K562 (cell line): ENCODE measurements around the gene PHPT1. TPM values are rescaled to one million over a fixed set of nuclear protein-coding genes. Genes with fewer than 3 reads are reported as not detected.
A peak's percentile ranks its signal among the peaks of the same experiment; 100 is the strongest.

ENCODE experiments used
- C11orf30 ChIP-seq: fragments of 450-650 bp; IDR thresholded peaks from 2 replicates; pipeline ENCODE4 v1.6.1; 2016; ENCODE audit warnings: low read depth, mild to moderate bottlenecking
- CEBPZ ChIP-seq: fragments of 150-350 bp; IDR thresholded peaks from 2 replicates; pipeline ENCODE4 v1.6.1; 2014; ENCODE audit warnings: low read depth, mild to moderate bottlenecking, low read length, borderline replicate concordance
- DMBX1 ChIP-seq: fragments of 250-450 bp; sonication (Bioruptor Pico); IDR thresholded peaks from 2 replicates; pipeline ENCODE4 v1.8.0; 2022; ENCODE audit warnings: inconsistent platforms, mild to moderate bottlenecking, moderate library complexity, borderline replicate concordance
- L3MBTL2 ChIP-seq: fragments of 450-650 bp; IDR thresholded peaks from 2 replicates; pipeline ENCODE4 v1.6.1; 2016; ENCODE audit warnings: mild to moderate bottlenecking, moderate library complexity
- MEIS2 ChIP-seq: fragments of 450-650 bp; IDR thresholded peaks from 2 replicates; pipeline ENCODE4 v1.6.1; 2014; ENCODE audit warnings: mild to moderate bottlenecking; ENCODE audit not compliant: partially characterized antibody
- MLLT1 ChIP-seq, 2 experiments: fragments of 450-650 bp; IDR thresholded peaks; 2 replicates each; pipeline ENCODE4 v1.6.1; 2016
- MTF1 ChIP-seq: fragments of 250-450 bp; sonication (Bioruptor Pico); IDR thresholded peaks from 2 replicates; pipeline ENCODE4 v1.9.0; 2021; ENCODE audit warnings: moderate library complexity, mild to moderate bottlenecking, inconsistent platforms, borderline replicate concordance
- MYNN ChIP-seq, 2 experiments: sonication (generic); formaldehyde crosslinking in 1 of 2; IDR thresholded peaks; 2 replicates each; pipeline versions ENCODE4 v1.5.0 to v1.6.1; 2016 to 2020; ENCODE audit warnings: antibody characterized with exemption in 1 of 2, missing genetic modification reagents in 1 of 2
- NR2C1 ChIP-seq, 2 experiments: fragments of 450-650 bp; IDR thresholded peaks; 2 replicates each; pipeline ENCODE4 v1.6.1; 2017; ENCODE audit warnings: mild to moderate bottlenecking in 2 of 2, antibody characterized with exemption in 1 of 2, inconsistent platforms in 1 of 2, missing compliant biosample characterization in 1 of 2, missing genetic modification characterization in 1 of 2
- PHB ChIP-seq: fragments of 250-450 bp; sonication (Bioruptor Pico); IDR thresholded peaks from 2 replicates; pipeline ENCODE4 v1.5.0; 2021
- PHB2 ChIP-seq: fragments of 450-650 bp; IDR thresholded peaks from 2 replicates; pipeline ENCODE4 v1.6.1; 2017; ENCODE audit warnings: low read depth
- SRSF3 ChIP-seq: fragments of 200-400 bp; formaldehyde crosslinking; IDR thresholded peaks from 2 replicates; pipeline ENCODE4 v1.6.1; 2016; ENCODE audit warnings: mild to moderate bottlenecking, low read length, moderate library complexity; ENCODE audit not compliant: insufficient read depth
- SRSF7 ChIP-seq: fragments of 200-400 bp; formaldehyde crosslinking; optimal IDR thresholded peaks from 2 replicates; pipeline ENCODE3; 2017; ENCODE audit warnings: mild to moderate bottlenecking, low read depth, low read length
- STAG1 ChIP-seq: sonication (generic); formaldehyde crosslinking; IDR thresholded peaks from 2 replicates; pipeline ENCODE4 v1.5.0; 2020; ENCODE audit warnings: missing genetic modification reagents, borderline replicate concordance
- XRCC5 ChIP-seq: fragments of 200-400 bp; formaldehyde crosslinking; IDR thresholded peaks from 2 replicates; pipeline ENCODE4 v1.6.1; 2017; ENCODE audit warnings: low read depth, mild to moderate bottlenecking, low read length
- ZBTB12 ChIP-seq: fragments of 250-450 bp; sonication (Bioruptor Pico); IDR thresholded peaks from 2 replicates; pipeline ENCODE4 v1.4.0; 2020
- ZNF655 ChIP-seq: fragments of 250-450 bp; sonication (Bioruptor Pico); IDR thresholded peaks from 2 replicates; pipeline ENCODE4 v1.5.0; 2021
- polyA plus RNA-seq, 8 experiments: library from polyadenylated mRNA; depleted of rRNA in 4 of 8; stranded (reverse) in 5 of 8; unstranded in 3 of 8; fragments of >200 nt; fragmentation: Nextera tagmentation in 2 of 8; fragmentation: Illumina TruSeq in 1 of 8; extraction: Ambion mirVana in 2 of 8; extraction: Trizol in 1 of 8; gene quantifications; 2 replicates each; pipeline versions ENCODE4 v1.2.1 to v1.2.3, GENCODE V29; 2011 to 2014; ENCODE audit warnings: inconsistent platforms in 1 of 8, missing spikeins in 1 of 8
- total RNA-seq, 7 experiments: library from RNA; depleted of rRNA in 6 of 7; stranded (reverse); fragments of >200 nt in 6 of 7; fragmentation: Illumina TruSeq in 2 of 7; extraction: Trizol in 2 of 7; gene quantifications; 2 replicates each; pipeline versions ENCODE4 v1.2.1 to v1.2.3, GENCODE V29; 2011 to 2021; ENCODE audit warnings: low replicate concordance in 1 of 7

Gene PHPT1
- total and polyA plus RNA-seq, 9 of the 15 experiments (the other 6 are each of a cell fraction or from before 2014, with no cell fraction given) = 20.9 to 166 (median 129) TPM

GRCh38 chr9:136849038-136849959 is at the start of gene PHPT1 (continued):
- no peak for TF ChIP-seq PHB2
- peak; percentile 55; the same call in 1 of the 2 replicates for TF ChIP-seq XRCC5
- no peak for TF ChIP-seq DMBX1 (CRISPR knock-in tag)
- TF ChIP-seq NR2C1 (IDR thresholded peaks at IDR 0.05) = no peak
- TF ChIP-seq NR2C1 (tag; IDR thresholded peaks at IDR 0.05) = no peak
- TF ChIP-seq STAG1 (CRISPR knock-in tag) = no peak
- peak; percentile 32; the same call in 1 of the 2 replicates for TF ChIP-seq ZBTB12 (CRISPR knock-in tag)
- no peak for TF ChIP-seq ZNF655 (CRISPR knock-in tag)
- no peak for TF ChIP-seq MEIS2
- peak in 1 of 2 experiments; percentile 96; a peak in 3 of 4 replicates for TF ChIP-seq MLLT1 (IDR thresholded peaks at IDR 0.05)
- TF ChIP-seq SRSF7 = no peak
- TF ChIP-seq PHB = peak; percentile 16; the same call in 1 of the 2 replicates
- no peak for TF ChIP-seq CEBPZ
- peak; percentile 59 for TF ChIP-seq L3MBTL2
- peak; percentile 78 for TF ChIP-seq C11orf30
- TF ChIP-seq MYNN (IDR thresholded peaks at IDR 0.05) = peak; percentile 90
- TF ChIP-seq MYNN (CRISPR knock-in tag; IDR thresholded peaks at IDR 0.05) = no peak
- no peak for TF ChIP-seq SRSF3
- no peak for TF ChIP-seq MTF1 (CRISPR knock-in tag)
